ENCODE measurements around the gene CCL22. TPM values are rescaled to one million over a fixed set of nuclear protein-coding genes. Genes with fewer than 3 reads are reported as not detected.
A peak's percentile ranks its signal among the peaks of the same experiment; 100 is the strongest.

Gene CCL22
- total and polyA plus RNA-seq, 9 donors = 0.06 to 0.19 (median 0.10) TPM; not detected in 5

GRCh38 chr16:57345021-57345420 is 13.6 kb upstream of the CCL22 start:
- Histone ChIP-seq H3K27me3 (ENCODE audit: control insufficient read depth, insufficient read depth, low read length) (no peaks in the 10 kb centered on the region), H3K4me1 (ENCODE audit: control insufficient read depth, insufficient read depth, low read length) (no peaks in the 10 kb centered on the region), H3K27ac (ENCODE audit: low read length) (no peak overlapping the region), H3K36me3 (ENCODE audit: control insufficient read depth, insufficient read depth, low read length) (no peaks in the 10 kb centered on the region), H3K9me3 (replicated peaks; ENCODE audit: control insufficient read depth, low read depth, low read length) (peaks cover 2% of the 10 kb centered on the region), H3K4me3 (ENCODE audit: low read length) (no peak overlapping the region)
- no peak for DNase-seq
- 90% methylated on average over 2 of the region's 2 CpGs for WGBS (ENCODE audit: insufficient coverage)

- Histone ChIP-seq H3K4me1 (ENCODE audit: control insufficient read depth, insufficient read depth, low read length) (no peaks in the 10 kb centered on the region), H3K4me3 (ENCODE audit: low read length) (no peak overlapping the region), H3K27ac (ENCODE audit: low read length) (no peak overlapping the region), H3K36me3 (ENCODE audit: control insufficient read depth, insufficient read depth, low read length) (no peaks in the 10 kb centered on the region), H3K27me3 (ENCODE audit: control insufficient read depth, insufficient read depth, low read length) (no peaks in the 10 kb centered on the region), H3K9me3 (replicated peaks; ENCODE audit: control insufficient read depth, low read depth, low read length) (peaks cover 2% of the 10 kb centered on the region)
- WGBS (ENCODE audit: insufficient coverage) = no CpG with 5 or more reads among the region's 3 CpGs
- DNase-seq = no peak
These were observed 12.8 kb upstream of the CCL22 start for GRCh38 chr16:57345666-57346204.

- H3K36me3 ChIP-seq (ENCODE audit: control insufficient read depth, insufficient read depth, low read length) = no peaks in the 10 kb centered on the region
- H3K4me3 ChIP-seq (ENCODE audit: low read length) = no peak overlapping the region
- peaks cover 2% of the 10 kb centered on the region for H3K9me3 ChIP-seq (replicated peaks; ENCODE audit: control insufficient read depth, low read depth, low read length)
- H3K27ac ChIP-seq (ENCODE audit: low read length) = no peak overlapping the region
- WGBS (ENCODE audit: insufficient coverage) = 80% methylated on average over 1 of the region's 6 CpGs
- H3K4me1 ChIP-seq (ENCODE audit: control insufficient read depth, insufficient read depth, low read length) = no peaks in the 10 kb centered on the region
- DNase-seq = no peak
- H3K27me3 ChIP-seq (ENCODE audit: control insufficient read depth, insufficient read depth, low read length) = no peaks in the 10 kb centered on the region
These were observed 10.7 kb upstream of the CCL22 start for GRCh38 chr16:57347858-57348257.

- Histone ChIP-seq H3K27me3 (ENCODE audit: control insufficient read depth, insufficient read depth, low read length) (no peaks in the 10 kb centered on the region), H3K27ac (ENCODE audit: low read length) (no peak overlapping the region), H3K4me1 (ENCODE audit: control insufficient read depth, insufficient read depth, low read length) (no peaks in the 10 kb centered on the region), H3K36me3 (ENCODE audit: control insufficient read depth, insufficient read depth, low read length) (no peaks in the 10 kb centered on the region), H3K4me3 (ENCODE audit: low read length) (no peak overlapping the region), H3K9me3 (replicated peaks; ENCODE audit: control insufficient read depth, low read depth, low read length) (peaks cover 2% of the 10 kb centered on the region)
- WGBS (ENCODE audit: insufficient coverage) = 94% methylated on average over 2 of the region's 2 CpGs
- no peak for DNase-seq
These were observed 10.3 kb upstream of the CCL22 start for GRCh38 chr16:57348327-57348726.

- Histone ChIP-seq H3K27me3 (ENCODE audit: control insufficient read depth, insufficient read depth, low read length) (no peaks in the 10 kb centered on the region), H3K27ac (ENCODE audit: low read length) (no peak overlapping the region), H3K4me3 (ENCODE audit: low read length) (no peak overlapping the region), H3K4me1 (ENCODE audit: control insufficient read depth, insufficient read depth, low read length) (no peaks in the 10 kb centered on the region), H3K9me3 (replicated peaks; ENCODE audit: control insufficient read depth, low read depth, low read length) (peaks cover 2% of the 10 kb centered on the region), H3K36me3 (ENCODE audit: control insufficient read depth, insufficient read depth, low read length) (no peaks in the 10 kb centered on the region)
- DNase-seq = peak; percentile 32
- 69% methylated on average over 8 of the region's 14 CpGs for WGBS (ENCODE audit: insufficient coverage)
These were observed 9.2 kb upstream of the CCL22 start for GRCh38 chr16:57349212-57350031.

GRCh38 chr16:57352636-57353047 is 5.9 kb upstream of the CCL22 start:
- no peak for DNase-seq
- Histone ChIP-seq H3K4me1 (ENCODE audit: control insufficient read depth, insufficient read depth, low read length) (no peaks in the 10 kb centered on the region), H3K9me3 (replicated peaks; ENCODE audit: control insufficient read depth, low read depth, low read length) (no peaks in the 10 kb centered on the region), H3K36me3 (ENCODE audit: control insufficient read depth, insufficient read depth, low read length) (no peaks in the 10 kb centered on the region), H3K4me3 (ENCODE audit: low read length) (no peak overlapping the region), H3K27ac (ENCODE audit: low read length) (no peak overlapping the region), H3K27me3 (ENCODE audit: control insufficient read depth, insufficient read depth, low read length) (no peaks in the 10 kb centered on the region)
- WGBS (ENCODE audit: insufficient coverage) = 72% methylated on average over 5 of the region's 6 CpGs

- DNase-seq = no peak
- Histone ChIP-seq H3K4me3 (ENCODE audit: low read length) (no peak overlapping the region), H3K36me3 (ENCODE audit: control insufficient read depth, insufficient read depth, low read length) (no peaks in the 10 kb centered on the region), H3K27me3 (ENCODE audit: control insufficient read depth, insufficient read depth, low read length) (no peaks in the 10 kb centered on the region), H3K9me3 (replicated peaks; ENCODE audit: control insufficient read depth, low read depth, low read length) (no peaks in the 10 kb centered on the region), H3K4me1 (ENCODE audit: control insufficient read depth, insufficient read depth, low read length) (no peaks in the 10 kb centered on the region), H3K27ac (ENCODE audit: low read length) (no peak overlapping the region)
- 80% methylated on average over 3 of the region's 7 CpGs for WGBS (ENCODE audit: insufficient coverage)
These were observed 4.3 kb upstream of the CCL22 start for GRCh38 chr16:57354311-57354710.

GRCh38 chr16:57355898-57356414 is 2.6 kb upstream of the CCL22 start:
- WGBS (ENCODE audit: insufficient coverage) = 79% methylated on average over 3 of the region's 5 CpGs
- no peaks in the 10 kb centered on the region for H3K36me3 ChIP-seq (ENCODE audit: control insufficient read depth, insufficient read depth, low read length)
- H3K4me3 ChIP-seq (ENCODE audit: low read length) = no peak overlapping the region
- no peaks in the 10 kb centered on the region for H3K9me3 ChIP-seq (replicated peaks; ENCODE audit: control insufficient read depth, low read depth, low read length)
- H3K4me1 ChIP-seq (ENCODE audit: control insufficient read depth, insufficient read depth, low read length) = no peaks in the 10 kb centered on the region
- no peak overlapping the region for H3K27ac ChIP-seq (ENCODE audit: low read length)
- peaks cover 2% of the 10 kb centered on the region for H3K27me3 ChIP-seq (ENCODE audit: control insufficient read depth, insufficient read depth, low read length)
- no peak for DNase-seq

GRCh38 chr16:57356547-57356946 is 2.0 kb upstream of the CCL22 start:
- Histone ChIP-seq H3K36me3 (ENCODE audit: control insufficient read depth, insufficient read depth, low read length) (no peaks in the 10 kb centered on the region), H3K27me3 (ENCODE audit: control insufficient read depth, insufficient read depth, low read length) (peaks cover 2% of the 10 kb centered on the region), H3K4me1 (ENCODE audit: control insufficient read depth, insufficient read depth, low read length) (no peaks in the 10 kb centered on the region), H3K27ac (ENCODE audit: low read length) (no peak overlapping the region), H3K4me3 (ENCODE audit: low read length) (no peak overlapping the region), H3K9me3 (replicated peaks; ENCODE audit: control insufficient read depth, low read depth, low read length) (no peaks in the 10 kb centered on the region)
- no CpG with 5 or more reads among the region's 4 CpGs for WGBS (ENCODE audit: insufficient coverage)
- no peak for DNase-seq

- no peaks in the 10 kb centered on the region for H3K9me3 ChIP-seq (replicated peaks; ENCODE audit: control insufficient read depth, low read depth, low read length)
- DNase-seq = peak; percentile 17
- H3K27ac ChIP-seq (ENCODE audit: low read length) = no peak overlapping the region
- H3K4me3 ChIP-seq (ENCODE audit: low read length) = no peak overlapping the region
- H3K36me3 ChIP-seq (ENCODE audit: control insufficient read depth, insufficient read depth, low read length) = no peaks in the 10 kb centered on the region
- peaks cover 2% of the 10 kb centered on the region for H3K27me3 ChIP-seq (ENCODE audit: control insufficient read depth, insufficient read depth, low read length)
- 68% methylated on average over 8 of the region's 9 CpGs for WGBS (ENCODE audit: insufficient coverage)
- no peaks in the 10 kb centered on the region for H3K4me1 ChIP-seq (ENCODE audit: control insufficient read depth, insufficient read depth, low read length)
These were observed 1.1 kb upstream of the CCL22 start for GRCh38 chr16:57357330-57358085.

Data from muscle of leg (tissue), 11 donors.